Stimulated activated CD4-positive, alpha-beta T cell treated with anti-CD3 and anti-CD28 coated beads, Interleukin-4, amount 100 ng/mL, for 24 hours (primary cell): Measurements from ENCODE around the gene PRR11.
"Not testable (repeated sequence)": the region's sequence is repeated elsewhere in the genome, so short reads cannot be mapped to it uniquely, and the experiment has no call there.

Source experiments
- DNase-seq: peaks from one replicate; pipeline ENCODE4 v3.0.0-alpha.2; 2020

PRR11 gene

GRCh38 chr17:59152925-59153324 is 2.6 kb upstream of the PRR11 start:
- DNase-seq, result no peak

- peak; percentile 44 for DNase-seq
Measured at GRCh38 chr17:59154292-59154720, 1.2 kb upstream of the PRR11 start.

GRCh38 chr17:59154721-59155438 is 666 bp upstream of the PRR11 start, which contains the start of gene SKA2:
SKA2 (minus strand) TSS chr17:59155186; CDS start chr17:59155163, 23 bp downstream.
- DNase-seq, result peak; percentile 98

- DNase-seq, result no peak
Measured at GRCh38 chr17:59160157-59161025, 4.8 kb downstream of the PRR11 start.

GRCh38 chr17:59161477-59161876 is 5.9 kb downstream of the PRR11 start:
- no peak for DNase-seq

- peak; percentile 41 for DNase-seq
Measured at GRCh38 chr17:59165933-59166342, 10.4 kb downstream of the PRR11 start.

- DNase-seq, result no peak
Measured at GRCh38 chr17:59167571-59168001, 12.0 kb downstream of the PRR11 start.

GRCh38 chr17:59172436-59173004 is 17.0 kb downstream of the PRR11 start:
- no peak for DNase-seq

- DNase-seq, result no peak
Measured at GRCh38 chr17:59174671-59175070, 19.1 kb downstream of the PRR11 start.

- no peak for DNase-seq
Measured at GRCh38 chr17:59175076-59175475, 19.5 kb downstream of the PRR11 start.

- DNase-seq, result no peak
Measured at GRCh38 chr17:59178266-59178985, 22.9 kb downstream of the PRR11 start.

GRCh38 chr17:59179601-59180000 is 24.1 kb downstream of the PRR11 start:
- not testable (repeated sequence) for DNase-seq

GRCh38 chr17:59180626-59181025 is 25.1 kb downstream of the PRR11 start:
- DNase-seq, result no peak

GRCh38 chr17:59181481-59181880 is 25.9 kb downstream of the PRR11 start:
- DNase-seq, result no peak

- no peak for DNase-seq
Measured at GRCh38 chr17:59185997-59186396, 30.5 kb downstream of the PRR11 start.

GRCh38 chr17:59186850-59187249 is 31.3 kb downstream of the PRR11 start:
- no peak for DNase-seq

GRCh38 chr17:59190806-59191205 is 35.3 kb downstream of the PRR11 start:
- no peak for DNase-seq

- DNase-seq, result no peak
Measured at GRCh38 chr17:59193336-59193862, 37.9 kb downstream of the PRR11 start.

- no peak for DNase-seq
Measured at GRCh38 chr17:59199398-59199797, 43.9 kb downstream of the PRR11 start.

GRCh38 chr17:59202320-59202719 is 46.8 kb downstream of the PRR11 start:
- DNase-seq, result no peak

GRCh38 chr17:59219370-59219769 is 63.8 kb downstream of the PRR11 start:
- no peak for DNase-seq

- no peak for DNase-seq
Measured at GRCh38 chr17:59219992-59220327, 64.4 kb downstream of the PRR11 start.
